HG02623 (cell line): ENCODE measurements around the gene DERL2.
"Not testable (repeated sequence)": the region's sequence is repeated elsewhere in the genome, so short reads cannot be mapped to it uniquely, and the experiment has no call there.

Source experiments
- ATAC-seq: cut with Tn5 transposase; IDR thresholded peaks from one replicate; pipeline ENCODE4 v1.9.1; 2021; ENCODE audit warnings: moderate library complexity; ENCODE audit not compliant: unreplicated experiment

Gene DERL2

DNA sequence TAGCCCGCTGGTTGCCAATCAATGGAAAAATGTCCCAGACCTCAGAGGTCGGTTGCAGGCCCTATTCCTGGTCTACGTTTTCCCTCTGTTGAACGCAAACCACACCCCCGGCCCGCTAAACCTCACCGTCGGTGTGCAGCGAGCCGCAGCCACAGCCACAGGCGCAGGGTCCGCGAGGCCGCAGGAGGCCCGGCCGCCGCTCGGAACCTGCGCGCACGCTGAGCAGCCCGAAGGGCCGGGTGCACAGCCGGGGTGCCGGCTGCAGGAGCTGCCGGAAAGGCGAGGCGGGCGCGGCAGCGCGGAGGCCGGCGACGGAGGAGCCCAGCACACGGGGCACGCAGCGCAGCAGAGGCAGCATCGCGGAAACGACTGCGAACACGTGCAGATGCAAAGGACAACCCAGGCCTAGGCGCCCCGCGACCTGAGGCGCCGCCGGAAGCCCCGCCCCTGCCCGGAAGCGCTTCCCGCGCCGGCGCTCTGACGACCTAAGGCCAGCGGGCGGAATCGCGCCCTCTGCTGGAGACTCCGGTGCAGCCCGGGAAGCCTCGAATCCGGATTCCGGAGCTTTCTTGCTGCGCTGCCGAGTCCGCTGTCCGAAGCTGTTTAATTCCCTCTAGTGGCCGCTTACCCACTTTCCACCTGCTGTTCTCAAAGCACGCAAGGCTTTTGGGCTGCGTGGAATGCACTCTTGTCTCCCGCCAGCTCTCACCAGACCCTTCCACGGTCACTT is 47.1 kb downstream of the DERL2 start, which contains the start of gene C1QBP:
Gene C1QBP (minus strand): TSS at position 440 of the 730 bp plus-strand sequence. CDS start 82 bp downstream, at position 358.
- ATAC-seq, result peak; percentile 84

DNA sequence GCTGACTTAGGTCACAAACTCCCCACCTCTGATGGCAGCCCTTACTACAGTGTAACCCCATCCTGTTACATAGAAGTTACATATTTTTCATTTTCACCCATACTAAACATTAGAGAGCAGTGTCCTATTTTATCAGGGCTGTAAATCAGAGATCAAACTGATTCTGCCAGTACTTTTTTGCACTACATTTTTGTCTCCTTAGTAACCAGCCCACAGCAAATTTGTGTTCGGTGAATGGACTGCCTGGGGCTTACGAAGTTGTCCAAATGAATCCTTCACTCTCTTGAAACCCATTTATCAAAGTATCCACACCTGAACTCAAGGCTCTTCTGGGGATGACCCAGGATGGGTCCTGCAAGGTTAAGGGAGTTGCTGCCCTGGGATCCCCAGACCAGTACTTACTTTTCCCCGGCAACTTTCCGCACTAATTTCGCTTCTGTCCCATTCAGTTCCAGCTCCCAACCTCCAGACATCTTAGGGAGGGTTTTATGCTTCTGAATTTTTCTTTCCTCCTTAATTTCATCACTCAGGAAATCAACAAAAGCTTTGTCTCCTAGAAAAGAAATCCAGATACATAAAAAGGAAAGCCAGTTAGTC is 48.2 kb downstream of the DERL2 start:
- ATAC-seq, result no peak

DNA sequence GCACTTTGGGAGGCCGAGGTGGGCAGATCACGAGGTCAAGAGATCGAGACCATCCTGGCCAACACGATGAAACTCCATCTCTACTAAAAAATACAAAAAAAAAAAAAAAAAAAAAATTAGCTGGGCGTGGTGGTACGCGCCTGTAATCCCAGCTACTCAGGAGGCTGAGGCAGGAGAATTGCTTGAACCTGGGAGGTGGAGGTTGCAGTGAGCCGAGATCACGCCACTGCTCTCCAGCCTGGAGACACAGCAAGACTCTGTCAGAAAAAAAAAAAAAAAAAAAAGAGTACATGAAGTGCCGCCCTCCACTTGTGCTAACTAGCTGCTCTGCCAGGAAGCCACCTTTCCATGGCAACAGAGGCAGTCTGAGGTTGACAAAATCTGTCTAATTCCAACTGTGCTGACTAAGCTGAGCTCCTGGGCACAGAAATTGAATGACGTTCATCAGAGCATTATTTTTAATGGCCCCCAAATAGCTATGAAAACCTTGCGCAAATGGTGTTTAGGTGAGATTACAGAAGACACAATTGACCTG is 50.1 kb downstream of the DERL2 start:
- not testable (repeated sequence) for ATAC-seq

DNA sequence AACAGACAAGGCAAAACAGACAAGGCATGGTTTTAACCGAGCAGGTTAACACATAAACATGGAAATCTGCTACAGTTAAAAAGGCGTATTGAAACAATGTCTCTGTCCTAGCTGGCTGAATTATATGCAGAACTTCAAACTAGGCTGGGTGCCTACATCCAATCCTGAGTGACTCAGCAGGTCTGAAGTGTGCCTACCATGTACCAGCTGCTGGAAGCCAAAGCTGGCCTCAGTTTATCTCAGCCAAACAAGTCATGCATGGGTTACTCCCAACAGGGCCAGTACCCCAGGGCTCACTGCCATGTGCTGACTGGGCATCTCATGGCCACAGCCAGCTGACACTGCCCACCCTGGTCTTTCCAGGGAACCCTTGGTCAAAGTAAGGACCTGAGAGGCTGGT is 51.0 kb downstream of the DERL2 start:
- ATAC-seq, result no peak

DNA sequence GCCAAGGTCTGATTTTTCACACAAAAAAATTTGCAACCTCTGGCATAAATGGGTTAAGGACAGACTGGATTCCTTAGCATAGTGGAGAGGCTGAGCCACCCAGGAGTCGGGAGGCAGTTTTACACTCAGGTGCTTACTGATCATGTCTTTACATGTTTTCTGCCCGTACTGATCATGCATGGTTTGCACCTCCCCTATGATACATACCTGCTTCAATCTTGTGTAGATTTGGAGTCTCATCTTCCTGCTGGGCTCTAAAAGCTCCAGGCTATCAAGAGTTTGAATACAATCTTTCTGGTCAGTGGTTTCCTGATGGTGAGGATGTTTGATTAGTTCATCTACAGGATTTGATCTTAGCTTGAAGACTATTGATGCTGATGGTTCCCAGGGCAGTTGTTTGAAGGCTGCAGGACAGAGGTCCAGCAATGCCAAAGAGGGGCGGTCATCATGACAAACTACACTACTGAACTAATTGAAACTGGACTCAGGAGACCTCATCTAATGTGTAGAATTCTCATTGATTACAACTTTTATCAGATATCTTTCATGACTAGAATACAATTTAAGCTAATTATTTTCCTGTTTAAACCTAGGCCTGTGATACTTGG is 53.9 kb downstream of the DERL2 start:
- no peak for ATAC-seq

DNA sequence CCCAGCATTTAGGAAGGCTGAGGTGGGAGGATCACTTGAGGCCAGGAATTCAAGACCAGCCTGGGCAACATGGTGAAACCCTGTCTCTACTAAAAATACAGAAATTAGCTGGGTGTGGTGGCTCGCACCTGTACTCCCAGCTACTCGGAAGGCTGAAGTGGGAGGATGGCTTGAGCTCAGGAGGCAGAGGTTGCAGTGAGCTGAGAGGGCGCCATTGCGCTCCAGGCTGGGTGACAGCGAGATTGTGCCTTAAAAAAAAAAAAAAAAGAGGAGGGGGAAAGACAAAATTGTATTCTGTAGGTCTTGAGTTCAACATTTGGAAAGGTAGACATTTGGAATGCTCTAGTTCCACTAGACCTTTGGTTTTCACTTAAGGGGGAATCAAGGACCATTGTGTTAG is 54.7 kb downstream of the DERL2 start:
- not testable (repeated sequence) for ATAC-seq

DNA sequence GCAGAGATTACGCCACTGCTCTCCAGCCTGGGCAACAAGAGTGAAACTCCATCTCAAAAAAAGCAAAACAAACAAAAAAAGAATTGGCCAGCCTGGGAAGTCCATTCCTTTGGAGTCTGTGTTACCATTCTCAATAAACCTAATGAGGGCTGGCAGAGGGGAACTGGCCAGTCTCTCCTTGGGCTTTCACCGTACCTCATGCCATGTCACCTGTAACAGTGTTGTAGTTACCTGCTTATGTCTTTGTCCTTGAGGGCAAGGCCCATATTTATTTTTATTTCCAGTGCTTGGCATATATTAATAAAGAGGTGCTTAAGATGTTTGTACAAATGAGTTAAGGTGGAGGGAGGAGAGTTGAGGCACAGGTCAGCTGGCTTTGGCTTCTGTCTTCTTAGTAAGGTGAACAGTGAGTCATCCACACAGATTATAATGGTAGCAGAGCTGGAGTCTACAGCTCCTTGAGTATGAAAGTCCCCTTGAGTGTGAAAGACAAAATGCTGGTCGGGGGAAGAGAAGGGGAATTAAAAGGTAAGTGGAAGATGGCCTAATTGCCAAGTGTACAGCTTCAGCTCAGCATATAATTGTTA is 55.5 kb downstream of the DERL2 start:
- no peak for ATAC-seq

DNA sequence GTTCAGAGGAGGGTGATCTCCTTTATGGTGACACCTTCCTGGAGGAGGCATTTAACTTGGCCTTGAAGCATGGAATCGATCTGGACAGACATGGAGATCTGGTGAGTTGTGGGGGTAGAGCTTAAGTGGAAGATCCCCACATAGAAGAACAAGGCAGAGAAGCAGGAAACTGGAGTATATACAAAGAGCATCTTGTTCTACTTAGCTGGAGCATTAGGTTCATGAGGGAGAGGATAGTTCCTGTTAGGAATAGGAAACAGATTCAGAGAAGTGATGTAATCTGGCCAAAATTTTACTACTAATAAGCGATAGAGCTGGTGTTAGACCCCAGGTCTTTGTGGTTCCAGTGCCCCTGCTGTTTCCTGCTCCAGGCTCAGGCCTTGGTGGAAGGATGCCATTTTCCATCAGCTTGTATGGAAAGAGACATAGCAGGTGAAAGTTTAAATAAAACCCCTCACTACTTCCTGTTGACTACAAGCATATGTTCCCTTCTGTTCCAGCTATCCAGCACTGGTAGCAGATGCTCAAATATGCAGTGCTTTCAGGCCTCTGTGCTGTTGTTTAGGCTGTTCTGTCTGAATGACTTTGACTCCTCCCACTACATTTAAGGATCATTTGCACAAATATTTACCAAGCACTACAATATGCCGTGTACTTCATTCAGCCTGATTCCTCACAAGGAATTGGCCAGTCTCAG is 56.6 kb downstream of the DERL2 start:
- ATAC-seq, result no peak

DNA sequence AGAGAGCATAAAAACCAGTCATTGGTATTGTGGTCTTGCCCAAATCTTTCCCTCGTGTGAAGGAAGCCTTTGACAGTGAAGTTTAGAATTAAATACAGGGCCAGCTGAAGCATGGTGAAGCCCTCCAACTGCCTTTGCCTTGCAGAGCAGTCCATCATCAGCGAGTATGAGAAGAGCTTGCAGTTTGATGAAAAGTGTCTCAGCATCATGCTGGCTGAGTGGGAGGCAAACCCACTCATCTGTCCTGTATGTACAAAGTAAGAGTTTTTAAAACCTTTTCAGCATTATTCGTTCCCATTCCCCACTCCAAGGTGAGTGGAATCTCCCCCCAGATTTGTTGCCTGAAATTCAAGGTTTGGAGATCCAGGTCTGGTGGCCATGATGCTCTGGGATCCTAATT is 60.2 kb downstream of the DERL2 start:
- ATAC-seq, result no peak

DNA sequence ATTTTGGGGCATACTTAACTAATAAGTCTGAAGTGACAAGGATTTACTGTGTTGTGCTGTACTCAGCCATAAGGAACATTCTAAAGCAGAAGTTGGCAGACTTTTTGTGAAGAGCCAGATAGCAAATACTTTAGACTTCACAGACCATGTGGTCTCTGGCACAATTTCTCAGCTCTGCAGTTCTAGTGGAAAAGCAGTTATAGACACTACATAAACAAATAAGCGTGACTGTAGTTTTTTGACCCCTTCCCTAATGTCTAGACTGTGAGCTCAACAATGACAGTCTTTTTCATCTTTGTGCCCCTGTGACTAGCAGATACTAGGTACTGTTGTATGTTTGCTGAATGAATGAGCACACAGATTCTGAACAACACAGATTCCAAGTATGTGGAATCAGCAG is 61.1 kb downstream of the DERL2 start:
- ATAC-seq, result no peak

DNA sequence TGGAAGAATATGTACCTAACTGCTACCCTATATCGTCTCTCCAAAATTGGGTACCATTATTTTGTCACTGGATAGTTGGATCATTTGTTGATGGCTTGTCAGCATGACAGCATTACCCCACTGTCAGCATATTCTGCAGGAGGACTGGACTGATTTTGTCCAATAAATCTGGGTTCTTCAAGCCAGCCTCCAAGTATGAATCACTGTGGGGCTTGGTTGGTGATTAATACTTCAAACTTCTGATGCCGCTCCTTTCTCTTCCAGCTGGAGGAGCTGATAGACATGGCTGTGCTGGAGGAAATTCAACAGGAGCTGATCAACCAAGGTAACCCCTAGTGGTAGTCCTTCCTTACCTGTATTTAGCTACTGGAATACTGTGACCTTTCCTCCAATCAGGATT is 63.5 kb downstream of the DERL2 start:
- no peak for ATAC-seq
